ENCODE results near the gene RASSF5.

DNA sequence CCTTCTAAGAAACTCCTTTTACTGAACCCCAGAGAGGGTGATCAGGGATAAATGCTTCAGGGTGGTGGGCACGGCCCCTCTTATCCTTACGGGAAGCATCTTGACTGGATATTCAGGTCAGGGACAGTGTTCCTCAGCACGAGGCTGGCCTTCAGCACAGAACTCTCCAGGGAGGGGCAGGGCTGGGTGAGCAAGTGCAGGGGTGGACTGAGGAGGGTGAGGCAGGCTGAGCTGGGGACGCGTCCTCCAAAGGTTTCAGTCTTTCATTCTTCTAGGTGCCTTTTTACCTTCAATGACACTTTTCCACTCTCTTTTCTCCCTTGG is 52.3 kb downstream of the RASSF5 start:
- TF ChIP-seq, protein P1, sequence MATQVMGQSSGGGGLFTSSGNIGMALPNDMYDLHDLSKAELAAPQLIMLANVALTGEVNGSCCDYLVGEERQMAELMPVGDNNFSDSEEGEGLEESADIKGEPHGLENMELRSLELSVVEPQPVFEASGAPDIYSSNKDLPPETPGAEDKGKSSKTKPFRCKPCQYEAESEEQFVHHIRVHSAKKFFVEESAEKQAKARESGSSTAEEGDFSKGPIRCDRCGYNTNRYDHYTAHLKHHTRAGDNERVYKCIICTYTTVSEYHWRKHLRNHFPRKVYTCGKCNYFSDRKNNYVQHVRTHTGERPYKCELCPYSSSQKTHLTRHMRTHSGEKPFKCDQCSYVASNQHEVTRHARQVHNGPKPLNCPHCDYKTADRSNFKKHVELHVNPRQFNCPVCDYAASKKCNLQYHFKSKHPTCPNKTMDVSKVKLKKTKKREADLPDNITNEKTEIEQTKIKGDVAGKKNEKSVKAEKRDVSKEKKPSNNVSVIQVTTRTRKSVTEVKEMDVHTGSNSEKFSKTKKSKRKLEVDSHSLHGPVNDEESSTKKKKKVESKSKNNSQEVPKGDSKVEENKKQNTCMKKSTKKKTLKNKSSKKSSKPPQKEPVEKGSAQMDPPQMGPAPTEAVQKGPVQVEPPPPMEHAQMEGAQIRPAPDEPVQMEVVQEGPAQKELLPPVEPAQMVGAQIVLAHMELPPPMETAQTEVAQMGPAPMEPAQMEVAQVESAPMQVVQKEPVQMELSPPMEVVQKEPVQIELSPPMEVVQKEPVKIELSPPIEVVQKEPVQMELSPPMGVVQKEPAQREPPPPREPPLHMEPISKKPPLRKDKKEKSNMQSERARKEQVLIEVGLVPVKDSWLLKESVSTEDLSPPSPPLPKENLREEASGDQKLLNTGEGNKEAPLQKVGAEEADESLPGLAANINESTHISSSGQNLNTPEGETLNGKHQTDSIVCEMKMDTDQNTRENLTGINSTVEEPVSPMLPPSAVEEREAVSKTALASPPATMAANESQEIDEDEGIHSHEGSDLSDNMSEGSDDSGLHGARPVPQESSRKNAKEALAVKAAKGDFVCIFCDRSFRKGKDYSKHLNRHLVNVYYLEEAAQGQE (IDR thresholded peaks at IDR 0.05; ENCODE audit: insufficient read depth in 1 of 2, low read depth in 2 of 2, low read length in 2 of 2) = no peak
- TF ChIP-seq POLR2AphosphoS5 (IDR thresholded peaks at IDR 0.05; ENCODE audit: low read depth, low read length) (no peak), TAF1 (IDR thresholded peaks at IDR 0.05; ENCODE audit: borderline replicate concordance, insufficient read depth, low read length) (no peak), SIN3A (IDR thresholded peaks at IDR 0.05; ENCODE audit: borderline replicate concordance, insufficient read depth, low read length) (no peak)

All from PFSK-1 (cell line).